ENCODE results near the gene MAU2.

DNA sequence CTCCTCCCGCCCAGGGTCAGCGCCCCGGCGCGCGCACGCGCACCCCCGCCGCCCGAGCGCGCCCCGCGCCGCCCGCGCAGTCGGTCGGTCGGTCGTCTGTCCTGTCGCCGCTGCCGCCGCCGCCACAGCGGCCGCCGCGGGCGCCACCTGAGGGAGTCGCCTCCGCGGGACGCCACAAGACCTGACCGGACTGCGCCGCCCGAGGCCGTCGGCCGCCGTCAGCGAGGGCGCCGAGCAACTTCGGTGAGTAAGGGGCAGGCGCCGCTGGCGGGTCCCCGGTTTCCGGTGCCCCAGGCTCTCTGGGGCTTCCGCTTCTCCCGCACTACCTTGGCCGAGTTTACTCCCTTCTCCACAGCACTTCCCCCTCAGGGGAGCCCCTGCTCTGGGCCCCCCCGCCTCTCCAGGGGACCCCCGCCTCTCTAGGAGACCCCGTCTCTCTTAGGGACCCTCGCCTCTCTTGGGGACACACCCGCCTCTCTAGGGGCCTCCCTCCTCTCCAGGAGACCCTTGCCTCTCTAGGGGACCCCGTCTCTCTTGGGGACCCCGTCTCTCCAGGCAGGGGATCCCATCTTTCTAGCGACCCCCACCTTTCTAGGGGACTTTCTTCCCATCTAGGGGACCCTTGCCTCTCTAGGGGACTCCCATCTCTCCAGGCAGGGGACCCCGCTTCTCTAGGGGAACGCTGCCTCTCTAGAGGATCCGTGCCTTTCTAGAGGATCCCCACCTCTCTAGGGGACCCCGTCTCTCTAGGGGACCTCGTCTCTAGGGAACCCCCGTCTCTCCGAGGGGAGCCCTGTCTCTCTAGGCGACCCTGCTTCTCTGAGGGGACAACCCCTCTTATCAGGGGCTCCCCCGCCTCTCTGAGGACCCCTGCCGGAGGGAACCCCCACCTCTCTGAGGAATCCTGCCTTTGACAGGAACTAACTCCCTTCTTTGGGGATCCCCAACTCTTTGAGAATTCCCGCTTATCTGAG lies 65.6 kb downstream of the MAU2 start:
- TF ChIP-seq EZH2 (IDR thresholded peaks at IDR 0.05; ENCODE audit: borderline replicate concordance, insufficient read depth, low read length, poor library complexity, severe bottlenecking) (no peak), POLR2AphosphoS5 (IDR thresholded peaks at IDR 0.05) (no peak), EP300 (conservative IDR thresholded peaks at IDR 0.05; ENCODE audit: poor library complexity, severe bottlenecking) (no peak), RAD21 (conservative IDR thresholded peaks at IDR 0.05) (peak; percentile 28)
- TF ChIP-seq, protein P1, sequence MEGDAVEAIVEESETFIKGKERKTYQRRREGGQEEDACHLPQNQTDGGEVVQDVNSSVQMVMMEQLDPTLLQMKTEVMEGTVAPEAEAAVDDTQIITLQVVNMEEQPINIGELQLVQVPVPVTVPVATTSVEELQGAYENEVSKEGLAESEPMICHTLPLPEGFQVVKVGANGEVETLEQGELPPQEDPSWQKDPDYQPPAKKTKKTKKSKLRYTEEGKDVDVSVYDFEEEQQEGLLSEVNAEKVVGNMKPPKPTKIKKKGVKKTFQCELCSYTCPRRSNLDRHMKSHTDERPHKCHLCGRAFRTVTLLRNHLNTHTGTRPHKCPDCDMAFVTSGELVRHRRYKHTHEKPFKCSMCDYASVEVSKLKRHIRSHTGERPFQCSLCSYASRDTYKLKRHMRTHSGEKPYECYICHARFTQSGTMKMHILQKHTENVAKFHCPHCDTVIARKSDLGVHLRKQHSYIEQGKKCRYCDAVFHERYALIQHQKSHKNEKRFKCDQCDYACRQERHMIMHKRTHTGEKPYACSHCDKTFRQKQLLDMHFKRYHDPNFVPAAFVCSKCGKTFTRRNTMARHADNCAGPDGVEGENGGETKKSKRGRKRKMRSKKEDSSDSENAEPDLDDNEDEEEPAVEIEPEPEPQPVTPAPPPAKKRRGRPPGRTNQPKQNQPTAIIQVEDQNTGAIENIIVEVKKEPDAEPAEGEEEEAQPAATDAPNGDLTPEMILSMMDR (IDR thresholded peaks at IDR 0.05; ENCODE audit: poor library complexity, severe bottlenecking) = no peak
- TF ChIP-seq, protein P2, sequence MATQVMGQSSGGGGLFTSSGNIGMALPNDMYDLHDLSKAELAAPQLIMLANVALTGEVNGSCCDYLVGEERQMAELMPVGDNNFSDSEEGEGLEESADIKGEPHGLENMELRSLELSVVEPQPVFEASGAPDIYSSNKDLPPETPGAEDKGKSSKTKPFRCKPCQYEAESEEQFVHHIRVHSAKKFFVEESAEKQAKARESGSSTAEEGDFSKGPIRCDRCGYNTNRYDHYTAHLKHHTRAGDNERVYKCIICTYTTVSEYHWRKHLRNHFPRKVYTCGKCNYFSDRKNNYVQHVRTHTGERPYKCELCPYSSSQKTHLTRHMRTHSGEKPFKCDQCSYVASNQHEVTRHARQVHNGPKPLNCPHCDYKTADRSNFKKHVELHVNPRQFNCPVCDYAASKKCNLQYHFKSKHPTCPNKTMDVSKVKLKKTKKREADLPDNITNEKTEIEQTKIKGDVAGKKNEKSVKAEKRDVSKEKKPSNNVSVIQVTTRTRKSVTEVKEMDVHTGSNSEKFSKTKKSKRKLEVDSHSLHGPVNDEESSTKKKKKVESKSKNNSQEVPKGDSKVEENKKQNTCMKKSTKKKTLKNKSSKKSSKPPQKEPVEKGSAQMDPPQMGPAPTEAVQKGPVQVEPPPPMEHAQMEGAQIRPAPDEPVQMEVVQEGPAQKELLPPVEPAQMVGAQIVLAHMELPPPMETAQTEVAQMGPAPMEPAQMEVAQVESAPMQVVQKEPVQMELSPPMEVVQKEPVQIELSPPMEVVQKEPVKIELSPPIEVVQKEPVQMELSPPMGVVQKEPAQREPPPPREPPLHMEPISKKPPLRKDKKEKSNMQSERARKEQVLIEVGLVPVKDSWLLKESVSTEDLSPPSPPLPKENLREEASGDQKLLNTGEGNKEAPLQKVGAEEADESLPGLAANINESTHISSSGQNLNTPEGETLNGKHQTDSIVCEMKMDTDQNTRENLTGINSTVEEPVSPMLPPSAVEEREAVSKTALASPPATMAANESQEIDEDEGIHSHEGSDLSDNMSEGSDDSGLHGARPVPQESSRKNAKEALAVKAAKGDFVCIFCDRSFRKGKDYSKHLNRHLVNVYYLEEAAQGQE (IDR thresholded peaks at IDR 0.05; ENCODE audit: borderline replicate concordance) = no peak
